Measurements from ENCODE around the gene CELF2.

DNA sequence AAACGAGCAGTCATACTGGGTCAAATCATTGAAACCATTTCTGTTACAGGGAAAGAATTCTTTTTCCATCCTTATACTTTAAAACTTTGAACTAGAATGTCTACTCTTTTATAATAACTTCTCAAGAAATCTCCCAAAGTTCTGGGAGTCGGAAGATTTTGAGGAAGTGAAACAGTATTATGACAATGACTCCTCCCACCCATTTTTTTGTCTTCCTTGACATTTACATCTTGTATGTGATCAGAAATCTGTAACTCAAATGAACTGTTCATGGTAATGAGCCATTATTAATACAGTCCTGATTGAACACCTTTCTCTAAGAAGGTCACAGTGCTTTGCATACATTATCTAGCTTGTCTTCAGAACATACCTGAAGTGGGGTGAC is 227.4 kb downstream of the CELF2 start:
- no peak for TF ChIP-seq CTCF (IDR thresholded peaks at IDR 0.05; ENCODE audit: poor library complexity)
- TF ChIP-seq EZH2 (IDR thresholded peaks at IDR 0.05; ENCODE audit: borderline replicate concordance) = no peak
- TF ChIP-seq EZH2phosphoT487 (IDR thresholded peaks at IDR 0.05; ENCODE audit: low read depth, severe bottlenecking, unreplicated experiment) = no peak

All from hepatocyte (in vitro differentiated cells).